Keratinocyte (primary cell): ENCODE measurements around the gene PPAT. TPM values are rescaled to one million over a fixed set of nuclear protein-coding genes. Genes with fewer than 3 reads are reported as not detected.

Experiments
- DNase-seq: peaks from one replicate; pipeline ENCODE4 v3.0.0-alpha.2; 2011; ENCODE audit warnings: low read depth, missing footprints, low spot score
- FAIRE-seq: peaks from 2 replicates; lab custom pipeline; 2011; peaks lifted over from hg19 to GRCh38; lab: Jason Lieb, UNC
- H2AFZ ChIP-seq: 2 replicates; pipeline ENCODE4 v1.6.0; 2012; ENCODE audit warnings: low read length, control low read depth, inconsistent platforms; ENCODE audit not compliant: control insufficient read depth
- H3K27ac ChIP-seq: 2 replicates; pipeline ENCODE4 v1.5.1; 2011; ENCODE audit warnings: low read length; ENCODE audit not compliant: control insufficient read depth, insufficient read depth
- H3K27me3 ChIP-seq: 3 replicates; pipeline ENCODE4 v1.6.0; 2011; ENCODE audit warnings: low read length; ENCODE audit not compliant: control insufficient read depth, insufficient read depth; ENCODE audit errors: extremely low read depth
- H3K36me3 ChIP-seq, 2 experiments: 2 replicates in 1 of 2; 3 replicates in 1 of 2; pipeline ENCODE4 v1.5.1; 2011; ENCODE audit warnings: low read length in 2 of 2, mild to moderate bottlenecking in 1 of 2; ENCODE audit not compliant: control insufficient read depth in 2 of 2, insufficient read depth in 2 of 2; ENCODE audit errors: extremely low read depth in 1 of 2
- H3K4me1 ChIP-seq: 3 replicates; pipeline ENCODE4 v1.5.1; 2011; ENCODE audit warnings: low read length; ENCODE audit not compliant: control insufficient read depth, insufficient read depth; ENCODE audit errors: extremely low read depth
- H3K4me2 ChIP-seq: 3 replicates; pipeline ENCODE4 v1.6.0; 2011; ENCODE audit warnings: low read depth, low read length; ENCODE audit not compliant: control insufficient read depth, insufficient read depth; ENCODE audit errors: extremely low read depth
- H3K4me3 ChIP-seq, 3 experiments: fragments of 200-600 bp in 1 of 3; sonication (generic) in 1 of 3; 2 replicates in 2 of 3; 3 replicates in 1 of 3; pipeline ENCODE4 v1.5.1; 2011 to 2016; ENCODE audit warnings: low read length in 3 of 3, mild to moderate bottlenecking in 3 of 3, control low read depth in 2 of 3, inconsistent platforms in 1 of 3, low read depth in 1 of 3, mixed read lengths in 1 of 3, mixed run types in 1 of 3, moderate library complexity in 1 of 3; ENCODE audit not compliant: control insufficient read depth in 2 of 3, insufficient read depth in 2 of 3; ENCODE audit errors: extremely low read depth in 1 of 3
- H3K79me2 ChIP-seq: 2 replicates; pipeline ENCODE4 v1.6.0; 2012; ENCODE audit warnings: low read length; ENCODE audit not compliant: control insufficient read depth, insufficient read depth
- H3K9ac ChIP-seq: 3 replicates; pipeline ENCODE4 v1.6.0; 2011; ENCODE audit warnings: low read length; ENCODE audit not compliant: control insufficient read depth, insufficient read depth; ENCODE audit errors: extremely low read depth
- H3K9me1 ChIP-seq: 3 replicates; pipeline ENCODE4 v1.6.0; 2011; ENCODE audit warnings: low read length; ENCODE audit not compliant: control insufficient read depth, insufficient read depth; ENCODE audit errors: extremely low read depth
- H3K9me3 ChIP-seq: 2 replicates; pipeline ENCODE4 v1.5.1; 2012; ENCODE audit warnings: low read depth, low read length; ENCODE audit not compliant: control insufficient read depth
- H4K20me1 ChIP-seq: 3 replicates; pipeline ENCODE4 v1.6.0; 2011; ENCODE audit warnings: low read length; ENCODE audit not compliant: control insufficient read depth, insufficient read depth; ENCODE audit errors: extremely low read depth
- EZH2 ChIP-seq: IDR thresholded peaks from one replicate; pipeline ENCODE4 v1.6.1; 2012; ENCODE audit warnings: inconsistent platforms, mild to moderate bottlenecking, low read length, moderate library complexity
- dilution Hi-C: fragments of 300-500 bp; cut with MboI; formaldehyde crosslinking; loops from one replicate; pipeline ENCODE4 v1.7.0; 2020; ENCODE audit warnings: low sequenced_read_pairs; ENCODE audit not compliant: extremely low pct_ligation_motif_present
- polyA plus RNA-seq, 5 experiments: library from polyadenylated mRNA; depleted of rRNA in 3 of 5; stranded (reverse) in 3 of 5; stranded (forward) in 1 of 5; unstranded in 1 of 5; fragments of >200 nt; gene quantifications; 1 replicate in 1 of 5; 2 replicates in 3 of 5; 3 replicates in 1 of 5; pipeline versions ENCODE4 v1.2.1 to v1.2.3, GENCODE V29; 2011 to 2012; ENCODE audit warnings: missing spikeins in 2 of 5, low read depth in 1 of 5, low replicate concordance in 1 of 5
- TF ChIP-seq, protein P1 (sequence below), 3 experiments: IDR thresholded peaks in 1 of 3; conservative IDR thresholded peaks in 1 of 3; optimal IDR thresholded peaks in 1 of 3; 2 replicates in 2 of 3; 3 replicates in 1 of 3; pipeline versions ENCODE3 to v1.5.1; 2011; ENCODE audit warnings: low read length in 3 of 3, mild to moderate bottlenecking in 3 of 3, moderate library complexity in 2 of 3, control low read depth in 1 of 3, inconsistent platforms in 1 of 3; ENCODE audit not compliant: insufficient read depth in 2 of 3; ENCODE audit errors: extremely low read depth in 1 of 3

Gene PPAT
- polyA plus RNA-seq, 1 donor (not counting 4 experiments of a cell fraction or from before 2014, with no cell fraction given) = 24.9 TPM

DNA sequence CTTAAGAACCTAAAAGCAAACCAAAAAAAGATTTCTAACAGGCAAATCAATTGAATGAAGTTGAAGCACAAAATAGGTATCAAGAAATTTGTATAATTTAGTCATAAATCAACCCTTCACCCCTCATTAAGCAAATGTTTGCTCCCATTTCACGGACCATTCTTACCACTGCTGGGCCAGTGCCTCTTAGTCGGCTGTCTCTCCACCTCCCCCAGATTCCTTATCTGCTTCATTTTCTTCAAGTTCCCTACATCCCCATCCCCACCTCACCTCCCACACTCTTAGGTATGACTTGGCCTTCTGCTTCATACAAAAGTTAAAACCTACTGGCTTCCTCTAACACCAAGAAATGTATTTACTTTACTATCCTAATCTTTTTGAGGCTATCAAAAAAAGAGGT, 60.0 kb downstream of the PPAT start:
- TF ChIP-seq EZH2 = no peak
- TF ChIP-seq, protein P1, sequence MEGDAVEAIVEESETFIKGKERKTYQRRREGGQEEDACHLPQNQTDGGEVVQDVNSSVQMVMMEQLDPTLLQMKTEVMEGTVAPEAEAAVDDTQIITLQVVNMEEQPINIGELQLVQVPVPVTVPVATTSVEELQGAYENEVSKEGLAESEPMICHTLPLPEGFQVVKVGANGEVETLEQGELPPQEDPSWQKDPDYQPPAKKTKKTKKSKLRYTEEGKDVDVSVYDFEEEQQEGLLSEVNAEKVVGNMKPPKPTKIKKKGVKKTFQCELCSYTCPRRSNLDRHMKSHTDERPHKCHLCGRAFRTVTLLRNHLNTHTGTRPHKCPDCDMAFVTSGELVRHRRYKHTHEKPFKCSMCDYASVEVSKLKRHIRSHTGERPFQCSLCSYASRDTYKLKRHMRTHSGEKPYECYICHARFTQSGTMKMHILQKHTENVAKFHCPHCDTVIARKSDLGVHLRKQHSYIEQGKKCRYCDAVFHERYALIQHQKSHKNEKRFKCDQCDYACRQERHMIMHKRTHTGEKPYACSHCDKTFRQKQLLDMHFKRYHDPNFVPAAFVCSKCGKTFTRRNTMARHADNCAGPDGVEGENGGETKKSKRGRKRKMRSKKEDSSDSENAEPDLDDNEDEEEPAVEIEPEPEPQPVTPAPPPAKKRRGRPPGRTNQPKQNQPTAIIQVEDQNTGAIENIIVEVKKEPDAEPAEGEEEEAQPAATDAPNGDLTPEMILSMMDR (optimal IDR thresholded peaks at IDR 0.05 in 1 of 3, IDR thresholded peaks at IDR 0.05 in 1 of 3, conservative IDR thresholded peaks at IDR 0.05 in 1 of 3; ENCODE audit: extremely low read depth in 1 of 3, insufficient read depth in 2 of 3, low read length in 3 of 3) = no peak
- Histone ChIP-seq H3K4me1 (no peaks in the 10 kb centered on the region), H4K20me1 (no peaks in the 10 kb centered on the region), H3K9me3 (no peaks in the 10 kb centered on the region), H3K79me2 (no peaks in the 10 kb centered on the region), H3K27me3 (no peaks in the 10 kb centered on the region), H3K4me3 (no peak overlapping the region), H2AFZ (no peak overlapping the region), H3K9ac (no peak overlapping the region), H3K36me3 (peaks cover 0 to 4% of the 10 kb centered on the region in 2 experiments), H3K27ac (no peak overlapping the region), H3K4me2 (no peak overlapping the region), H3K9me1 (no peaks in the 10 kb centered on the region)
- dilution Hi-C loops = no loop called here
- FAIRE-seq (no peak), DNase-seq (no peak)

DNA sequence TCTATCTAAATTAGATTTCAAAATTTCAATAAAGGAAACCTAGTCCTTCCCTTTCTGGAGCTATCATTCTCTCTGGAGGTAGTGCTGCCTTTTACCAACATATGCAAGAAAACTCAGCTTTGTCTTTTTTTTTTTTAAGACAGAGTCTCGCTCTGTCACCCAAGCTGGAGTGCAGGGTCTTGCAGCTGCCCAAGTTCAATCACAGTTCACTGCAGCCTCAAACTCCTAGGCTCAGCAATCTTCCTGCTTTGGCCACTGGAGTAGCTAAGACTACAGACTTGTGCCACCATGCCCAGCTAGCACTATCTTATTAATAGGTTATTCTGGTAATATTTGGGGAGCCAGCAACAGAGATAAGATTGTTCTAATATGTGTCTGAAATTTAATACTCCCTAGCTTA, 60.5 kb downstream of the PPAT start:
- dilution Hi-C loops = no loop called here
- H3K4me3 ChIP-seq = no peak overlapping the region
- H3K4me2 ChIP-seq = no peak overlapping the region
- no peaks in the 10 kb centered on the region for H3K27me3 ChIP-seq
- H3K27ac ChIP-seq = no peak overlapping the region
- H3K79me2 ChIP-seq = no peaks in the 10 kb centered on the region
- peaks cover 0 to 4% of the 10 kb centered on the region in 2 experiments for H3K36me3 ChIP-seq
- H3K9me3 ChIP-seq = no peaks in the 10 kb centered on the region
- DNase-seq (no peak), FAIRE-seq (no peak)
- no peak overlapping the region for H3K9ac ChIP-seq
- H4K20me1 ChIP-seq = no peaks in the 10 kb centered on the region
- H3K4me1 ChIP-seq = no peaks in the 10 kb centered on the region
- H2AFZ ChIP-seq = no peak overlapping the region
- TF ChIP-seq, protein P1 (optimal IDR thresholded peaks at IDR 0.05 in 1 of 3, IDR thresholded peaks at IDR 0.05 in 1 of 3, conservative IDR thresholded peaks at IDR 0.05 in 1 of 3; ENCODE audit: extremely low read depth in 1 of 3, insufficient read depth in 2 of 3, low read length in 3 of 3) = no peak
- TF ChIP-seq EZH2 = no peak
- no peaks in the 10 kb centered on the region for H3K9me1 ChIP-seq
